GM18951 (cell line): ENCODE measurements around the gene SPON1.
"Not testable (repeated sequence)": the region's sequence is repeated elsewhere in the genome, so short reads cannot be mapped to it uniquely, and the experiment has no call there.

Experiments
- POLR2A ChIP-seq: IDR thresholded peaks from 4 replicates; pipeline ENCODE4 v1.6.1; 2011; ENCODE audit warnings: mild to moderate bottlenecking; ENCODE audit not compliant: insufficient read length, insufficient read depth; ENCODE audit errors: extremely low read depth
- in situ Hi-C: fragments of 300-500 bp; cut with MboI; formaldehyde crosslinking; loops from one replicate; pipeline ENCODE4 v1.12.0; 2022; ENCODE audit warnings: low sequenced_read_pairs, mixed read lengths, inconsistent platforms; ENCODE audit not compliant: unreplicated experiment

The SPON1 gene

DNA sequence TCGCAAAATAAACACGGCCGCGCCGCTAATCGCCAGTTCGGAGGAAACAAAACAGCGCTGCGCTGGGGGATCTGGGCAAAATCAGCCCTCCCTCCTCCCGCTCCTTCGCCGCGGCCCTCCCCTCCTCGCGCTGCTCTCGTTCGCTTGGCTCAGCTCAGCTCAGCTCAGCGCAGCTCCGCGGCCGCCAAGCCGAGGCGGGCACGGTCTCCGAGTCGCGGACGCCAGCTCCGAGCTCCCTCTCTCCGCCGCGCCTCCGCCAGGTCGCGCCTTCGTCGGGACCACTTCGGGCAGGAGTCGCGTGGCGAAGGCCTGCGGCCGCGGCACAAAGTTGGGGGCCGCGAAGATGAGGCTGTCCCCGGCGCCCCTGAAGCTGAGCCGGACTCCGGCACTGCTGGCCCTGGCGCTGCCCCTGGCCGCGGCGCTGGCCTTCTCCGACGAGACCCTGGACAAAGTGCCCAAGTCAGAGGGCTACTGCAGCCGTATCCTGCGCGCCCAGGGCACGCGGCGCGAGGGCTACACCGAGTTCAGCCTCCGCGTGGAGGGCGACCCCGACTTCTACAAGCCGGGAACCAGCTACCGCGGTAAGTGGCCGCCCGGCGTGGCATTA is at the start of gene SPON1:
SPON1 (plus strand) TSS at position 162 of the 607 bp plus-strand sequence; CDS start at position 344, 182 bp downstream.
- in situ Hi-C loops, result loop anchor here (25.0 kb wide), 1 partner anchor 450 kb away; no protein-coding TSS in a partner anchor
- no peak for TF ChIP-seq POLR2A

GRCh38 chr11:13917264-13917663 is 45.3 kb upstream of the SPON1 start:
- TF ChIP-seq POLR2A, result no peak
- in situ Hi-C loops, result no loop called here

- TF ChIP-seq POLR2A, result no peak
- in situ Hi-C loops, result no loop called here
Observed at GRCh38 chr11:13917904-13918303, 44.6 kb upstream of the SPON1 start.

GRCh38 chr11:13920756-13921155 is 41.8 kb upstream of the SPON1 start:
- in situ Hi-C loops, result no loop called here
- TF ChIP-seq POLR2A, result no peak

DNA sequence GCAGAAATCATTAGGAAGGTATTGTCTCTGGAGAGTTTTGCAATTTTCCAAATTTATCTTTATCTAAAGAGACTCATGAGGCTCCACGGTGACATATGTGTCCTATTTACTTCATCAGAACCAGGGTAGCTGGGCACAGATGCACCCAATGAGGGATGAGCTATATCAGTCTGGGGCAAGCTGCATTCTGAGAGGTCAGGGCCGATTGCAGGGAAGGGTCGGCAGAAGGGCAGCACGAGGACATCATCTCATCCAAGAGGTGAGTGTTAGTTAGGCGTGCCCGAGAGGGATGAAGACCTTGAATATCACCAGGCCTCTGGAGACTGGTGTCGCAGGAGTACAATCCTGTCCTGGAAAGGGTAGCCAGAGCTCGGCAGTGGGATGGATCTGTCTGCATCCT is 41.0 kb upstream of the SPON1 start:
- in situ Hi-C loops, result no loop called here
- TF ChIP-seq POLR2A, result no peak

DNA sequence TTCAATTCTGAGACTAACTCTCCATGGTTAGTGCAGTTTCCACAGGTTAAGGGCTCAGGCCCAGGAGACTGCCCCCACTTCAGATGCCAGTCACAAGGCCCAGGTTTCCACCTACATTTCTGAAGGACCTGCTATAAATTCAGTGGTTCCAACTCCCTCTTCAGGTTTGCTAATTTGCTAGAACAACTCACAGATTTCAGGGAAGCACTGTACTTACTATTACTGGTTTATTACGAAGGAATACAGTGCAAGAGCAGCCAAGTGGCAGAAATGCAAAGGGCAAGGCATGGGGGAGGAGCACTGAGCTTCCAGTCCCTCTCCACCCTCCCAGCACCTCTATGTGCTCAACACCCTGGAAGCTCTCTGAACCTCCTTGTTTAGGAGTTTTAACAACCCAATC is 39.3 kb upstream of the SPON1 start:
- in situ Hi-C loops, result no loop called here
- TF ChIP-seq POLR2A, result no peak

- in situ Hi-C loops, result no loop called here
- no peak for TF ChIP-seq POLR2A
Observed at GRCh38 chr11:13923716-13924650, 38.5 kb upstream of the SPON1 start.

GRCh38 chr11:13924801-13925327 is 37.7 kb upstream of the SPON1 start:
- TF ChIP-seq POLR2A, result no peak
- in situ Hi-C loops, result no loop called here

DNA sequence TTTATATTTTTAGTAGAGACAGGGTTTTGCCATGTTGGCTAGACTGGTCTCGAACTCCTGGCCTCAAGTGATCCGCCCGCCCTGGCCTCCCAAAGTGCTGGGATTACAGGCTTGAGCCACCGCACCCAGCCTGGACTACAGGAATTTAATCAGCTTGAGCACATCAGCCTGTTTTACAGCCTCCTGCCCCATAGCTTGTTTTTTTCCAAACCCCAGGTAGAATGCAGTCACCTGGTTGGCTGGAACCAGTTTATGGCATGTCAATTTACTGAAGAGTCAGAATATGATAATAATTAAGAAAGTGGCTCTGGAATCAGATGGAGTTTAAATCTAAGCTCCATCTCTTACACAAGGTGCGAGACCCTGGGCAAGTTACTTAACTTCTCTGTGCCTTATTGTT is 36.2 kb upstream of the SPON1 start:
- in situ Hi-C loops, result not testable (repeated sequence)

DNA sequence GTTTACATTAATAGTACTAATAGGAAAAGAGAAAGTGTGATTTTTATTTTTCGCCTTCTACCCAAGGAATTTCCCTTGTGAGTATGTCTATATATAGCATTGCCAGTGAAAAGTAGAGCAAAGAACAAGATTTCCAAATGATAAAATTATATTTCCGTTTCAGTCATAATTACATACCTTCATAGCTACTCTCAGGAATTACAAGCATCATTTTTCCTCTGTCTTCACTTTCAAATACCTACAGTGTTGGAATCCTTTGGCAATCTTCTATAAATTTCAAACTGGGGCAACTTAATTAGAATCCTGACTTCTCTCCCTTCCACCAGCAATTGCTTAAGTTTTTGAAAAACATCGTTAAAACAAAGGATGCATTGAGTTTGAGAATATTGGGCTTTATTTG is 35.5 kb upstream of the SPON1 start:
- TF ChIP-seq POLR2A, result no peak
- in situ Hi-C loops, result no loop called here

DNA sequence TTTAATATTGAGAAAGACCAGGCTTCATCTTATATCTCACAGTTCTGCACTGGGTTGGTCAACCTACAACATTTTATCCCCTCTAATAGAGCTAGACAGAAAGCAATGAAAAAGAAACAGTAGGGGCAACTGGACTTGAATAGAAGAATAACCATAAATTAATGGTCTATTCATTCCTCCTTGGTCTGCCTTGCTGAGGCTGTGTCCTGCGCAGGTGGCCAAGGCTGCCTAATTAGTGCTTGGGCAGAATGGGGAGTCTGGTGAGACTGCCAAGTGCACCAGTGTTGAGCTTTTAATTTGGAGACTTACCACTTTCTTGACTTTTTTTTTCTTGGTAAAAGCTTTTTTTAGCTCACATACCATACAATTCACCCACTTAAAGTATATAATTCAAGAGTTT is 35.0 kb upstream of the SPON1 start:
- TF ChIP-seq POLR2A, result no peak
- in situ Hi-C loops, result no loop called here

DNA sequence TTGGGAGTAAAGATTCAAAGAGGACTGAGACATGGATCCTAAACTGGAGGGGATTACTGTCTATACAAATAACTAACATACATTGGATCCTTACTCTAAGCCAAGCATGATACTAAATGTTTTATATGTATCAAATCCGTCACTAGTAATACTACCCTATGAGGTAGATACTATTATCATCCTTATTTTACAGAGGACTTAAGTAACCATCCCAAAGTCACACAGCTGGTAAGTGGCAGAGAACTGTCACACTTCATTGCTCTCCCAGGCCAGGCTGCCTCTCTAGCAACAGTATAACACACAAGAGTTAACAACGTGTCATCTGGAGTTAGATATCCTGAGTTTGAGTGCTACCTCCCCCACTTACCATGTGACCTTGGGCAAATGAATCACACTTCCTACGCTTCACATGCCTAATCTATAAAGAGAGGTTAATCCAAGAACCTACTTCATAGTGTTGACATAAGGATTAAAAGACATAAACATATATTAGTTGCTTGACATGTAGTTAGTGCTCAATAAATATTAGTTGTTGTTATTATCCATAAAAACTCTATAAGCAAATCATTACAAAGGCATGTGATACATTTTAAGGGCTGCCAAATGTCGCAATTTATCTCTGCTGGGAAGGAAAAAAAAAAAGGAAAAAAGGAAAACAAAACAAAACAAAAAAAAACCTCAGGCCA is 33.8 kb upstream of the SPON1 start:
- no peak for TF ChIP-seq POLR2A

DNA sequence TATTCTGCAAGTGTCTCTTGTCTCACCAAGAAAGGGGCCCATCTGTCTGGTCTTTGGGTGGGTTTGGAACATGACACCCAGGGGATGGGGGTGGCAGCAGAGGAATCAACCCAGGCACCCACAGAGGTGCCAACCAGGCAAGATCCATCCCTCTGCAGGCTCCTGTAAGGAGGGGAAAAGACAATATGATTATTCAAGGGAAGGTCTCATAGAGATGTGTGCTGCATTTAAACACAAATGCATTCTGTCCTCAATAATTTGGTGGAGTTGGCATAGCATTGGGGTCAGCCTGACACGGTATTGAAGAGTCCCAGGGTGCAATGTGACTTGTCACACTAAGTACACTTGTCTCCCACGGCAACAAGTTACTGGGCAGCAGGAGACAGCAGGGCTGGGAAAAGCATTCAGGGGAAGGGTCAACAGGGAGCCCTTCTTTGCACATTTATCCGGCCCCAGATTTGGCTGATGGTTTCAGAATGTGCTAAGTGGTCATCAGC is 33.1 kb upstream of the SPON1 start:
- no peak for TF ChIP-seq POLR2A
- in situ Hi-C loops, result no loop called here

More for the DNA sequence above, 33.8 kb upstream of the SPON1 start:
- in situ Hi-C loops, result no loop called here
